GM18870 (cell line): Measurements from ENCODE around the gene TRIM46.
A peak's percentile ranks its signal among the peaks of the same experiment; 100 is the strongest.
"Not testable (repeated sequence)": the region's sequence is repeated elsewhere in the genome, so short reads cannot be mapped to it uniquely, and the experiment has no call there.

ENCODE experiments used
- ATAC-seq: cut with Tn5 transposase; IDR thresholded peaks from one replicate; pipeline ENCODE4 v1.9.1; 2021; ENCODE audit warnings: moderate library complexity; ENCODE audit not compliant: unreplicated experiment

The TRIM46 gene

GRCh38 chr1:155226188-155226909 is 52.7 kb downstream of the TRIM46 start:
- ATAC-seq = no peak

- ATAC-seq = no peak
Observed at GRCh38 chr1:155226910-155227260, 53.2 kb downstream of the TRIM46 start.

DNA sequence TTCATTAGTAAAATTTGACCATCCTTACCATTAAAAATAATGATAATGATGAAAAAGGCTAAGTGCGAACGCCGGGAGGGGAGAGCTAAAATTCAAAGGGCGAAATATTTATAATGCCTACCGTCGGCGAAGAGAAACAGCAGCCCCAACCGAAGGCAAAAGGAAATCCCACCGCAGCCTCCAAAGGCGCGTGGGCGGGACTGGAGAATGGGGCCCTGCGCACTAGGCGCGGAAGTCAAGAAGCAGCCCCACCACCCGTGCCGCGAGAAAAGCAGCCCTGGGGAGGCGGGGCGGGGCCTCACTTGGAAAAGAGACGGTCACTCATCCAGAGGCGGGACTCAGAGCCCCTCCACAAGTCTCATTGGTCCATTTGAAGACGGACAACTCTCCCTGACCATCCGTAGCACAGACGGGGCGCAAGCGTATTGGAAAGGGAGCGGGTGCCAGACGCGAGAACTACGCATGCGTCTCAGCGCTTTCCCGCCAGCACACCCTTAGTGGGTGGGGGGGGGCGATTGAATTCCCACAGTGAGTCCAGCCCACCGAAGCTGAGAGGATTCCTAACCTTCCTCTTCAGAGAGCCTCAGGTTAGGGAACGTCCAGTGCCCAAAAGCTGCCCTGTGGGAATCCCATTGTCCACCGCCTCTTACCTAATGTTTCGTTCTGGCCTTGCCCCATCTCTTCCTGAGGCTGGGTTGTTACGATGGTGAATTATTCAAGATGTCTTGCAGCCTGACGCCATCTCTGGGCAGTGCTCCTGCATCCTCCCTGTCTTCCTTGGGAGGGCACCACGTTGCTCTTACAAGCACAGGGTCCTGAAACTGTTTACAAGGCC is 53.8 kb downstream of the TRIM46 start:
- ATAC-seq = peak; percentile 87

DNA sequence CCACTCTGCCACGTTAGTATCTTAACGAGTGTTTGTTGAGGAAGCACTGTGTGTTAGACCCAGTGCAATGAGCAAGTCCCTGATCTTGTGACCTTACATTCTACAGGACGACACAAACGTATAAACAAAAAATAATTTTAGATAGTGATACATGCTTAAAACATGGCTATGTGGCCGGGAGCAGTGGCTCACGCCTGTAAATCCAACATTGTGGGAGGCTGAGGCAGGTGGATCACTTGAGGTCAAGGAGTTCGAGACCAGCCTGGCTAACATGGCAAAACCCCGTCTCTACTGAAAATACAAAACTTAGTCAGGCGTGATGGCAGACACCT is 54.4 kb downstream of the TRIM46 start:
- ATAC-seq = no peak

- not testable (repeated sequence) for ATAC-seq
Observed at GRCh38 chr1:155231302-155231701, 57.7 kb downstream of the TRIM46 start.

GRCh38 chr1:155232001-155232978 is 58.6 kb downstream of the TRIM46 start:
- not testable (repeated sequence) for ATAC-seq

- ATAC-seq = not testable (repeated sequence)
Observed at GRCh38 chr1:155233502-155233901, 59.9 kb downstream of the TRIM46 start.
